Measurements from ENCODE around the gene OR52E5. TPM values are rescaled to one million over a fixed set of nuclear protein-coding genes. Genes with fewer than 3 reads are reported as not detected.

OR52E5 gene
- total RNA-seq, 1 experiment from 2014 or later = not detected

DNA sequence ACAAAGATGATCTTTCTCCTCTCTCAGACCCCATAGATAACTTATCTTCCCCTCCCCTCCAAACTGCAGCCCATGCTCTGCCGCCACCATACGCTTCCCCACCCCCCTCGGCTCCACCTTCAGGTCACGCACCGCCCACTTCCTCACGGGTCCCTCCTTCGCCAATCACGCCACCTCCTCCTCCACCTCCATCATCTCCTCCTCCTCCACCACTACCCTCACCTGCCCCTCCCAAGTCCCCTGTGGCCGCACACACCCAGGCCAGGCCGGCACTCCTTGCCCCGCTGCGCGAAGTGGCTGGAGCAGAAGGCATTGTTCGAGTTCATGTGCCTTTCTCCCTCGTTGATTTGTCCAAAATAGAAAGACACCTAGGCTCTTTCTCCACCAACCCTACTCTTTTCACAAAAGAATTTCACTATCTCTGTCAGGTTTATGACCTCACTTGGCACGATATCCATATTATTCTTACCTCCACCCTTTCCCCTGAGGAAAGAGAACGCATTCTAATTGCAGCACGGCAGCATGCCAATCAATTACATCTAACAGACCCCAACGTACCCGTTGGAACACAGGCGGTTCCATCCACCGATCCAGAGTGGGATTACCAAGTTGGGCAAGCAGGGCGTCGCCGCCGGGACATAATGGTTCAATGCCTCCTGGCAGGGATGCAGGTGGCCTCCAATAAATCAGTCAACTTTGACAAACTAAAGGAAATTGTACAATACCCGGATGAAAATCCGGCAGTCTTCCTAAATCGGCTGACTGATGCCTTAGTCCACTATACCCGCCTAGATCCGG, 36.8 kb downstream of the OR52E5 start:
- DNase-seq (ENCODE audit: low read depth, low spot score) = no peak
- no peaks in the 10 kb centered on the region for H3K79me2 ChIP-seq (ENCODE audit: insufficient read depth, low read length)
- peaks cover 5% of the 10 kb centered on the region; the same call in 1 of the 2 replicates for H3K27me3 ChIP-seq (ENCODE audit: insufficient read depth, low read length)
- no peaks in the 10 kb centered on the region for H3K36me3 ChIP-seq (ENCODE audit: control insufficient read depth in 1 of 2, insufficient read depth in 2 of 2, low read length in 2 of 2)
- no peak overlapping the region for H3K4me3 ChIP-seq (replicated peaks in 1 of 2; ENCODE audit: low read depth in 1 of 2, low read length in 2 of 2)
- no peak overlapping the region for H3K4me2 ChIP-seq (ENCODE audit: low read length)
- no peaks in the 10 kb centered on the region for H3K9me2 ChIP-seq (ENCODE audit: insufficient read depth)
- no peak overlapping the region for H3K9ac ChIP-seq (ENCODE audit: low read length)
- BruUV-seq (replicated peaks) = no TSS peak
- H4K20me1 ChIP-seq (ENCODE audit: insufficient read depth) = no peaks in the 10 kb centered on the region
- RAD21 ChIA-PET (ENCODE audit: low non-redundant PET in 1 of 2, low total read pairs in 2 of 2, uncharacterized antibody in 2 of 2, unreplicated experiment in 2 of 2) = no interaction called here
- CTCF ChIA-PET = no interaction called here
- H3K4me1 ChIP-seq (ENCODE audit: control insufficient read depth in 1 of 2, insufficient read depth in 2 of 2, low read length in 2 of 2) = no peaks in the 10 kb centered on the region
- intact Hi-C loops (cut with micrococcal nuclease) = no loop called here
- TF ChIP-seq JUND (IDR thresholded peaks at IDR 0.05) (no peak), REST (IDR thresholded peaks at IDR 0.05; ENCODE audit: low read depth) (no peak), YY1 (IDR thresholded peaks at IDR 0.05; ENCODE audit: extremely low read depth, insufficient replicate concordance, low read depth, low read length) (no peak), SP1 (IDR thresholded peaks at IDR 0.05; ENCODE audit: low read depth) (no peak), CBX3 (IDR thresholded peaks at IDR 0.05; ENCODE audit: low read depth) (no peak), FOSL1 (IDR thresholded peaks at IDR 0.05; ENCODE audit: low read depth) (no peak), ELF1 (IDR thresholded peaks at IDR 0.05; ENCODE audit: borderline replicate concordance, low read depth) (no peak), SIN3A (IDR thresholded peaks at IDR 0.05; ENCODE audit: low read depth) (no peak), EZH2 (IDR thresholded peaks at IDR 0.05) (no peak), CEBPB (IDR thresholded peaks at IDR 0.05; ENCODE audit: low read depth) (no peak), POLR2AphosphoS5 (IDR thresholded peaks at IDR 0.05; ENCODE audit: low read depth, low read length) (no peak), RAD21 (IDR thresholded peaks at IDR 0.05; ENCODE audit: low read depth) (no peak), EZH2phosphoT487 (IDR thresholded peaks at IDR 0.05; ENCODE audit: borderline replicate concordance) (no peak)
- TF ChIP-seq, protein P1, sequence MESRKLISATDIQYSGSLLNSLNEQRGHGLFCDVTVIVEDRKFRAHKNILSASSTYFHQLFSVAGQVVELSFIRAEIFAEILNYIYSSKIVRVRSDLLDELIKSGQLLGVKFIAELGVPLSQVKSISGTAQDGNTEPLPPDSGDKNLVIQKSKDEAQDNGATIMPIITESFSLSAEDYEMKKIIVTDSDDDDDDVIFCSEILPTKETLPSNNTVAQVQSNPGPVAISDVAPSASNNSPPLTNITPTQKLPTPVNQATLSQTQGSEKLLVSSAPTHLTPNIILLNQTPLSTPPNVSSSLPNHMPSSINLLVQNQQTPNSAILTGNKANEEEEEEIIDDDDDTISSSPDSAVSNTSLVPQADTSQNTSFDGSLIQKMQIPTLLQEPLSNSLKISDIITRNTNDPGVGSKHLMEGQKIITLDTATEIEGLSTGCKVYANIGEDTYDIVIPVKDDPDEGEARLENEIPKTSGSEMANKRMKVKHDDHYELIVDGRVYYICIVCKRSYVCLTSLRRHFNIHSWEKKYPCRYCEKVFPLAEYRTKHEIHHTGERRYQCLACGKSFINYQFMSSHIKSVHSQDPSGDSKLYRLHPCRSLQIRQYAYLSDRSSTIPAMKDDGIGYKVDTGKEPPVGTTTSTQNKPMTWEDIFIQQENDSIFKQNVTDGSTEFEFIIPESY (IDR thresholded peaks at IDR 0.05; ENCODE audit: extremely low read depth, insufficient replicate concordance, low read length) = no peak
- TF ChIP-seq, protein P2, sequence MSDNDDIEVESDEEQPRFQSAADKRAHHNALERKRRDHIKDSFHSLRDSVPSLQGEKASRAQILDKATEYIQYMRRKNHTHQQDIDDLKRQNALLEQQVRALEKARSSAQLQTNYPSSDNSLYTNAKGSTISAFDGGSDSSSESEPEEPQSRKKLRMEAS (IDR thresholded peaks at IDR 0.05) = no peak
- no peak overlapping the region for H3K27ac ChIP-seq (ENCODE audit: low read depth, low read length)
- no peaks in the 10 kb centered on the region for H3K9me3 ChIP-seq (ENCODE audit: control insufficient read depth in 1 of 2, insufficient read depth in 1 of 2, low read depth in 1 of 2, low read length in 2 of 2)
- no peak overlapping the region for H2AFZ ChIP-seq (ENCODE audit: low read depth, low read length, poor library complexity, severe bottlenecking)
- POLR2A ChIA-PET = no interaction called here
- ATAC-seq = peak; percentile 52; the same call in 1 of the 2 replicates

Data from HCT116 (cell line).